GM20431 (cell line): ENCODE measurements around the gene ARHGAP4.

Experiments
- in situ Hi-C: fragments of 300-500 bp; cut with MseI, MboI; formaldehyde crosslinking; loops from one replicate; pipeline ENCODE4 v1.15.0; 2020; ENCODE audit warnings: low sequenced_read_pairs; ENCODE audit not compliant: unreplicated experiment

ARHGAP4 gene

GRCh38 chrX:153909024-153909979, 16.8 kb downstream of the ARHGAP4 start:
- in situ Hi-C loops: no loop called here

- in situ Hi-C loops: no loop called here
Measured at GRCh38 chrX:153908219-153908860, 17.7 kb downstream of the ARHGAP4 start.

DNA sequence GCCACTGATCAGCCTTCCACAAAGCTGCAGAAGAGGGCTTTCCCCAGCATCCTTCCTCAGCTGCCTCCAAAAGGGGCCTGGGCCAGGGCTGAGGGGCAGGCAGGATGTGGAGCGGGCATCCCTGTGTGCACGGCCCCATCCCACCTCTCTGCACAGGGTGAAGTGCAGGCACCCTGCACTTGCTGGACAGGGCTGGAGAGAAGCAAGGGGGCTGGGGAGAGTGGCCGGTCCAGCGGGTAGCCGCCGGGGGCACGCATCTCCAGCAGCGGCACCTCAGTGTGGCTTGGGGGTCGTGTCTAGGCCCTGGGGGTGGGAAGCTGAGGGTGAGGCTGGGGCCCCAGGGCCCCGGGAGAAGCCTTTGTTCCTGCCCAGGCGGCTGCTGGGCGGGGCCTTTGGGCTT, 18.6 kb downstream of the ARHGAP4 start:
- in situ Hi-C loops: no loop called here

GRCh38 chrX:153906126-153906917, 19.7 kb downstream of the ARHGAP4 start:
- in situ Hi-C loops: no loop called here

DNA sequence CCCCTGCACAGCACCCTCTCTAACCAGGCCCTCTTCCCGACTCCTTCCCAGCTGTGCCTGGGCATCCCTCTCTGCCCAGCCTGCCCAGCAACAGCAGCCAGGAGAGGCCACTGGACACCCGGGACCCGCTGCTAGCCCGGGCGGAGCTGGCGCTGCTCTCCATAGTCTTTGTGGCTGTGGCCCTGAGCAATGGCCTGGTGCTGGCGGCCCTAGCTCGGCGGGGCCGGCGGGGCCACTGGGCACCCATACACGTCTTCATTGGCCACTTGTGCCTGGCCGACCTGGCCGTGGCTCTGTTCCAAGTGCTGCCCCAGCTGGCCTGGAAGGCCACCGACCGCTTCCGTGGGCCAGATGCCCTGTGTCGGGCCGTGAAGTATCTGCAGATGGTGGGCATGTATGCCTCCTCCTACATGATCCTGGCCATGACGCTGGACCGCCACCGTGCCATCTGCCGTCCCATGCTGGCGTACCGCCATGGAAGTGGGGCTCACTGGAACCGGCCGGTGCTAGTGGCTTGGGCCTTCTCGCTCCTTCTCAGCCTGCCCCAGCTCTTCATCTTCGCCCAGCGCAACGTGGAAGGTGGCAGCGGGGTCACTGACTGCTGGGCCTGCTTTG, 20.5 kb downstream of the ARHGAP4 start:
- in situ Hi-C loops: no loop called here

- in situ Hi-C loops: no loop called here
Measured at GRCh38 chrX:153903991-153904957, 21.8 kb downstream of the ARHGAP4 start, which contains the start of gene AVPR2. Gene AVPR2, plus strand, starts transcription at chrX:153904673. Its CDS starts 473 bp downstream, at chrX:153905146.

DNA sequence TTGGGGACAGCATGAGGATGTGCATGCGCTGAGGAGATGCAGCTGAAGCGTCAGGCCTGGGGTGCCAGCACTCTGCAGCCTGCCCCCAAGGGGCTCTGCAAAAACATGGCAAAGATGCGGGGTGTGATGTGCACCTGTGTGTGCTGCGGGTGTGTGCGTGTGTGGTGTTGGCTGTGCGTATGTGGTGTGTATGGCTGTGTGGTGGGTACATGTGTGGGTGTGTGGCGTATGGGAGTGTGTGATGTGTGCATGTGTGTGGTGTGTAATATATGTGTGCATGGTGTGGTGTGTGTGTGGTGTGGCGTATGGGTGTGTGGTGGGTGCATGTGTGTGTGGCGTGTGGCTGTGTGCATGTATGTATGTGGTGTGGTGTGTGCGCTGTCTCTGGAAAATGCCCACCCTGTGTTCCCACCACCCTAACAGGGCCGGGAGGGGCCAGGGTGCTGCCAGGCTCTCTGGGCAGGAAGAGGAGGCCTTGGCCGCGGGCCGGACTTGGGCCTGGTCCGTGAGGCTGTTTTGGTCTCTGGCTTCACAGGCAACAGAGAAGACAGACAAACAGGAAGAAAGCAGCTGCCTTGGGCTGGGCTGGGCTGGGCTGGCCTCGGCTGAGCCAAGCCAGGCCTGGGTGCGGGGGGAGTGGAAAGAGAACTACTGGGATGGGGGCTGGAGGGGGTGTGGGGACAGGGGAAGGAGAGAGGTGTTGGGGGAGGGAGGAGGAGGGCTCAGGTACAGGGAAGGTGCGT, 22.7 kb downstream of the ARHGAP4 start:
- in situ Hi-C loops: no loop called here

DNA sequence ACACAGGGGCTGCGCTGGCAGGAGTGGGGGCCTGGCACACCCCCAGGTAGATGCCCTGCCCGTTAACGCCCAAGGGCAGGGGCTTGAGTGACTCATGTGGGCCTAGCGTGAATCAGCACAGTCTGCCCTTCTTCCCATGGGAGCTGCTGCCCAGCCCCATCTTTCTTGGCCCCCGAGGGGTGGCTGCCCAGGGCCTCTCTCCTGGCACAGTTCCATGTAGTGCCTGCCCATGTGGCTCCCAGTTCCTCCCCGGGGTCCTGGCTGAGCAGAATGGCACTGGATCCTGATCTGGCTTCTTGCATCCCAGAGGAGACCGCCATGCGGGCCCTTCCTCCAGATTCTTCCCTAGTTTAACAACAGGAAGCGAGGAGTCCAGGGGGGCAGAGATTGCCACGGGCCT, 23.7 kb downstream of the ARHGAP4 start:
- in situ Hi-C loops: no loop called here

DNA sequence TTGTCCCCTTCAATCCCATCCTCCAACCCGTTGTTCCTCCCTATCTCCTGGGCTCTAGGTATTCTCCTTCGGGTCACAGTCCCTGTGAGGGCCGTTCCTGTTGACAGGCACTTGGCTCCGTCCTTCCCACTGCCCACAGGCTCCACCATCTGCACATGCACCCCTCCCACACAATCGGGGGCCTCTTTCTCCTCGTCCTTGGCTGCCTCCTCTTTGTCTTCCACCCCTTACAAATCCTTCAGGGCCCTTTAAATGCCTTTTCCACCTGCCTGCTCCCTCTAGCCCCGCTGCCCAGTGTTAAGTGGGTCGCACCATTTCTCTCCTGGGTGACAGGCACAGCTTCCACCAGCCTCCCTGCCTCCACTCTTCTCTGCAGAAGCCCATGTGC, 24.3 kb downstream of the ARHGAP4 start:
- in situ Hi-C loops: no loop called here

- in situ Hi-C loops: no loop called here
Measured at GRCh38 chrX:153900831-153901752, 25.0 kb downstream of the ARHGAP4 start.

DNA sequence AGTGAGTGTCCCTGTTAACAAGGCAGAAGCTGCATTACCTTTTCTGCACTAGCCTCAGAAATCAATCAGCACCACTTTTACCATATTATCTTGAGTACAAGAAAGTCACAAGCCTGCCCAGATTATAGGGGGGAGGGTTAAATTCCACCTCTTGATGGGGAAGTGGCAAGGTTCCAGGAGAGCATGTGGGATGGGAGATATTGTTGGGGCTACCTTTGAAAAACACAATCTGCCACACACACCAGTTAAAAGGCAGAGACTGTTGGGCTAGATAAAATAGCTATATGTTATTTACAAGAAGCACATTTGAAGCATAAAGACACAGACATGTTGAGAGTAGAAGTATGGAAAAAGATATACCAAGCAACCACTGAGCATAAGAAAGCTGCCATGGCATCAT, 28.2 kb downstream of the ARHGAP4 start:
- in situ Hi-C loops: no loop called here

- in situ Hi-C loops: no loop called here
Measured at GRCh38 chrX:153889123-153889522, 36.9 kb downstream of the ARHGAP4 start.

DNA sequence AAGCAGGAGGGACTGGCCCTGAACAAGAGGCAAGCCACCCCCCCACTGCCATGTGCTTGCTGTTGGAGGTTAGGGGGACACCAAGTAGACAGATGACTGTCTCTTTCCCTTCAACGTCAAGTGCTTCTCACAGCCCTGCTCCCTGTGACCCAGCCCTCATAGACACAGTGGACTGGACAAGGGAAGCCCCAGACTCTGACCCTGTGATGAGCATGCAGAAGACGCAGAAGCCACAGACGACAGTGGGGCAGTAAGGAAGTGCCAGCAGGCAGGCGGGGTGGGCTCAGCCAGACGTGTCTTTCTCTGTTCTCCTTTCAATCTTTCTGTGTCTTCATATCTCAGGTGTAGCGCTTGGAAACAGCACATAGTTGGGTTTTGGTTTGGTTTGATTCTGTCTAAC, 37.7 kb downstream of the ARHGAP4 start:
- in situ Hi-C loops: no loop called here

DNA sequence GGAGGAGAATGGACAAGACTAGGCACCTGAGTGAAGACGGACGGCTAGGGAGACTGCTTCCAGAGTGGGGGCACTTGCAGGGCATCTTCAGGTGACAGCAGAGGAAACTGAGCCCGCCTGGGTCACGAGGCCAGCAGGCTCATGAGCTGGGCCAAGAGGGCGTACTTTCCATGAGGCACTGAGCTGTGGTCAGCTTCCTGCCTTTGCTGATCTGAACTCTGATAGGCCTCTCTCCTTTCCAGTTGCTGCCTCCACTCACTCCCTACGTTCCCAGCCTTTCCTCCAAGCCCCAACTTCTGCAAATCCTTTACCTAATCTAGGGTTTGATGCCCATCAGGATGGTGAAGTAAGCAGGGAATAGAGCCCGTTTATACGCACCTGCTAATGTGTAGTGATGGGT, 38.7 kb downstream of the ARHGAP4 start:
- in situ Hi-C loops: no loop called here

- in situ Hi-C loops: no loop called here
Measured at GRCh38 chrX:153886915-153887314, 39.1 kb downstream of the ARHGAP4 start.

GRCh38 chrX:153885968-153886903, 39.8 kb downstream of the ARHGAP4 start, which contains the start of gene L1CAM:
Gene L1CAM, minus strand, starts transcription at chrX:153886173. Its CDS starts 10,337 bp downstream, at chrX:153875836.
- in situ Hi-C loops: no loop called here
